GM12874 (cell line): ENCODE results near the gene PDE9A.

Experiments used
- TF ChIP-seq, protein P1 (sequence below): IDR thresholded peaks from 2 replicates; pipeline ENCODE4 v1.5.1; 2011; ENCODE audit warnings: low read depth, mild to moderate bottlenecking, control low read depth, low read length, moderate library complexity; ENCODE audit not compliant: insufficient read depth

PDE9A gene

DNA sequence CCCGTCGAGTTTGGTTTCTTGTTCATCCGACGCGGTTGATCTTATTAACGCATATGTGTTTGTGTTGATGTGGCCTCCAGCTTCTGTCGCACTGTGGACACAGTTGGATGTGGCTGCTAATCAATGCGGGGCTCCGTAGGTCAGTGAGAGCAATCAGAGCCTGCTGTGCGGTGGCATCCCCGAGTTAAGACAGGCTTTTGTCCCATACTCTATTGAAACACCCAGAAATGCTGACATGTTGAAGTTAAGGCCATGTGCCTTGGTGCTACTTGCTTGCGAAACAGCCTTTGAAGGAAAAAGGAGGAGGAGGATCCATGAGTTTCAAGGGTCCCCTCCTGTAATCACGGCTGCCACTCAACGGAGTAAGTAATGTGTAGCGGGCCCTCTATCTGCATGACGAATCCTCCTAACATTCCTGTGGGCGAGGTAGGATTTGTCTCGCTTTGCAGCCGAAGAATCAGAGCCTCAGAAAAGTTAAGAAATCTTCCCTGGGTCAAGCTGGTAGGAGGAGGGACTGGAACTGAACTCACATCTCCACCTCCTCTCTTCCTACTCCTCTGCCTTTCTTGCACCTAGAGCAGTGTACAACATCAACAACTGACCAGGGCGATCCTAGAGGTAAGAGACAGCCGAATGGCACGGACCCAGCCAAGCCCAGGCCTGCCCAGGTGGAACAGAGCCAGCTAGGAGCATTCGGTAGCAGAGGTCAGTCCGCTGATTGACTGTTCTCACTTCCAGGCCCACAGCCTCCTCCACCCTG is 19.5 kb downstream of the PDE9A start:
- TF ChIP-seq, protein P1, sequence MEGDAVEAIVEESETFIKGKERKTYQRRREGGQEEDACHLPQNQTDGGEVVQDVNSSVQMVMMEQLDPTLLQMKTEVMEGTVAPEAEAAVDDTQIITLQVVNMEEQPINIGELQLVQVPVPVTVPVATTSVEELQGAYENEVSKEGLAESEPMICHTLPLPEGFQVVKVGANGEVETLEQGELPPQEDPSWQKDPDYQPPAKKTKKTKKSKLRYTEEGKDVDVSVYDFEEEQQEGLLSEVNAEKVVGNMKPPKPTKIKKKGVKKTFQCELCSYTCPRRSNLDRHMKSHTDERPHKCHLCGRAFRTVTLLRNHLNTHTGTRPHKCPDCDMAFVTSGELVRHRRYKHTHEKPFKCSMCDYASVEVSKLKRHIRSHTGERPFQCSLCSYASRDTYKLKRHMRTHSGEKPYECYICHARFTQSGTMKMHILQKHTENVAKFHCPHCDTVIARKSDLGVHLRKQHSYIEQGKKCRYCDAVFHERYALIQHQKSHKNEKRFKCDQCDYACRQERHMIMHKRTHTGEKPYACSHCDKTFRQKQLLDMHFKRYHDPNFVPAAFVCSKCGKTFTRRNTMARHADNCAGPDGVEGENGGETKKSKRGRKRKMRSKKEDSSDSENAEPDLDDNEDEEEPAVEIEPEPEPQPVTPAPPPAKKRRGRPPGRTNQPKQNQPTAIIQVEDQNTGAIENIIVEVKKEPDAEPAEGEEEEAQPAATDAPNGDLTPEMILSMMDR: no peak

DNA sequence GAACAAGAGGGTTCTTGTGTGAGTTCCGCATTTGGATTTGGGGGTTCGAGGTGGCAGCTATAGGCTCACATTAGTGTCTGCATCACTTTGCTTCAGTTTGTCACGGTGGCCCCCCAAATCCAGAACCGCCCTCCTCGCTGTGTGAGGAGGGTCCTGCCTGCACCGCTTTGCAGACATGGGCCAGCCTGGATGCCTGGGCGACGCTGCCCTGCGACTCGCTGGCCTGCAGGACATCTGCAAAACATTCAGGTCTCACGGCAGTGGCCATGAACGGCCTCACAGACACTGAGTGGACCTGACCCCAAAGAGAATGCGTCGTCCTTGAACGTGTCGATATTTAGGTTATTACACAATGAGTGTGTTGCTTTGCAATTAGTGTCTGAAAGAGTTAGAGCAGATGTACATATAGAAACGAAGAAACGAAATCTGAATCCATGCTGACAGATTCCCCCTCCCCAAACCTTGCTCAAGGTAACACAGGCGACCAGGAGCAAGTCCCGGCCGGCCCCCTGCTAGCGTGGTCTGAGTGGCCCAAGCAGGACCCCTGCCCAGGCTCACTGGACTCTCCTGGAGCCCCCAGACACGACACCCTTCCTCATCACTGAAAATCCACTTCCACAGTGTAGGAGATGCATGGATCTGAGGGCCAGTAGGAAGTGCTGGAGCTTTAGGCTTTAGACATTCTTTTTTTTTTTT is 20.4 kb downstream of the PDE9A start:
- TF ChIP-seq, protein P1: no peak

DNA sequence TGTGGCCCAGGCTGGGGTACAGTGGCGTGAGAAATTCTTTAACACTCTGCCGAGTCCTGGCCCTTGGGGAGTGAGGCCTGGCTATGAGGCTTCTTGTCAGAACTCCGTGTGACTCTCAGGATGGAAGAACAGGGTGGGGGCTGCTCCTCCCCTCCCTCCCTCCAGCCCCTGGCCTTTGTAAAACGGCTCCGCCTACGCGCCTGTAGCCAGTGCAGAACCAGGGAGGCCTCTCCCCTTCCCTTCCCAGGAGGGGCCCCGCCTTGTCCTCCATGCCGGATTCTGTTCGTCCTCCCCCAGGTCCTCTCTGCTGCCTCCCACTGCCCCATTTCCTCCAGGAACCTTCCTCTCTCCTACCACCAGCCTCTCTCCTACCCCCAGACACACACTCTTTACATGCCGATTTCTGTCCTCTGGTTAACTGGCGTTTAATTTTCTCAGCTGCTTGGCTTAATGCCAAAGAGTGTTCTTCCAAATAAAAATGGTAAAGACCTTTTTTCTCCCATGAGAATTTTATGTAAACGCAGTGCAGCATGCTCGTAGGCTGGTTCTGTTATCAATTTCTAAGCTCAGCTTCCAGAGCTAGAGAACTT is 21.0 kb downstream of the PDE9A start:
- TF ChIP-seq, protein P1: no peak

DNA sequence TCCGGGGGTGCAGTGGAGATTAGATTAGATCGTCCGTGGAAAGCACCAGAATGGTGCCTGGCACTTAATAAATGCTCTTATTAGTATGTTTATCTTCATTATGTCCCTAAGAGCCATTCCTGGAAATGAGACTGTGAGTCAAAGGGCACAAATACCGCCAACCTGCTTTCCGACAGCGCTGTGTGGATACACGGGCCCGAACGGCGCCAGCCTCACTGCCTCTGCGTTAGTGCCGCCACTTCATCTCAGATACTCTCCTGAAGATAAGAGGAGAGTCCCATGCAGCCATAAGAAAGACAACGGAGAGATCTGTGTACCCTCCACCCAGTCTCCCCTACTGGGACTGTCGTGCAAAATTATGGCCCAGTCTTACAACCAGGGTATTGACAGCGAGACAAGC is 22.0 kb downstream of the PDE9A start:
- TF ChIP-seq, protein P1: no peak

DNA sequence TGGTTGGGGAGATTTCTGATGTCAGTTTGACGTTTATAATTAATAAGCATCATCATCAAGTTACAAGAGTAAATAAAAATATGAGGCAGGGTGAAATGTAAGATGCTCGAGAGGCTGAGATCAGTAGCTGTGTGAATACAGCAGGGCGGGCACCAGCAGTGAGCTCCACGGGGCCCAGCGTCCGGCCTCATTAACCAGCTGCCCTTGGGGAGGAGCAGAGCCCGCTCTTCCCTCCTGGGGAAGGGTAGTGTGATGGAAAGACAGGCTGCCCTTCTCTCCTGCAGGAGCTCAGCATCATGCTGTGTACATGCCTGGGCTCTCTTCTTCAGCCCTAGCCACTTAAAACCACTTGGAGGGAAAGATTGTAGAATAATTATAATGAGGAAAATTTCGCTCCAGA is 23.4 kb downstream of the PDE9A start:
- TF ChIP-seq, protein P1: no peak

DNA sequence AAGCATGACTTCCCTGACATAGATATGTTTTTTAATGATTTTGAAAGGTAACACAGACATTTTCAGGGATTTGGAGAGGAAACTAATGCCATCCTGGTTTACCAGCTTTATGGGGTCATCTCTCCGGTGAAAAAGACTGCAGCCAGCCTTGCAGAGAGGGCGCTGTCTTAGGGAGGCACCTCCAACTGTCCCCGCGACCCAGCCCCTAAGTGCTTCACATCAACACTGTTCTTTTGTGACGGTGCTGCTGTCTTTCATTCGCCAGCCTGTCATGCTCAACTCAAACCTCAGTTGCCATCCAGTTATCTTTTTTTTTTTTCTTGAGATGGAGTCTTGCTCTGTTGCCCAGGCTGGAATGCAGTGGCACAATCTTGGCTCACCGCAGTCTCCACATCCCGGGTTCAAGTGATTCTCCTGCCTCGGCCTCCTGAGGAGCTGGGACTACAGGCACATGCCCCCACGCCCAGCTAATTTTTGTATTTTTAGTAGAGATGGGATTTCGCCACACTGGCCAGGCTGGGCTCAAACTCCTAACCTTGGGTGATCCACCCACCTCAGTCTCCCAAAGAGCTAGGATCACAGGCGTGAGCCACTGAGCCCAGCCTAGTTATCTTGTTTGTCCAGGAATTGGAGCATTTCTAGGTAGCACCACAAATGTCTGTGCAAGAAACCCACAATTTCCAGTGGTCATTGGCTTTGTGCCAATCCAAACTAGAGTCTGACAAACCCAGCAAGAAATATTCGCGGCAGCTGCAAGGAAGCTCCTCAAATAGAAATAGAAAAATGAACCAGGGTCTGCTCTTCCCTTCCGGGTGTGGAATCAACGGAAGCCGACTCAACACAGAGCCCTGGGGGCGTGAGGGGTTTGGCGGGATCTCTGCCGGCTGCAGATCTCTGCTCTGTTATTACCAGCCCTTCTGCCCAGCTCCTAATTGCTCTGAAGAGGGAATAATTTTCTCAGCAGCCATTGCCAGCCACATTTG is 24.2 kb downstream of the PDE9A start:
- TF ChIP-seq, protein P1: no peak
